B cell (primary cell): ENCODE measurements around the gene FILIP1. TPM values are rescaled to one million over a fixed set of nuclear protein-coding genes. Genes with fewer than 3 reads are reported as not detected.
A peak's percentile ranks its signal among the peaks of the same experiment; 100 is the strongest.

Source experiments
- ATAC-seq: fragments of 200-7000 bp; cut with Tn5 transposase; one replicate; pipeline ENCODE4 v1.10.0; 2021; ENCODE audit warnings: low read depth, mild to moderate bottlenecking, moderate number of reproducible peaks, moderate library complexity
- CTCF ChIA-PET: fragments of 350-600 bp; sonication (Branson Sonifier 250); formaldehyde crosslinking; loops from one replicate; lab custom pipeline; 2021; ENCODE audit warnings: antibody characterized with exemption, inconsistent platforms; lab: Charles Lee
- POLR2A ChIA-PET: fragments of 350-600 bp; sonication (Branson Sonifier 250); formaldehyde crosslinking; loops from one replicate; lab custom pipeline; 2021; ENCODE audit warnings: antibody characterized with exemption; lab: Charles Lee
- DNase-seq: peaks from one replicate; pipeline ENCODE4 v3.0.0; 2013
- H2AFZ ChIP-seq: 2 replicates; pipeline ENCODE4 v1.6.1; 2012; ENCODE audit warnings: mild to moderate bottlenecking, low read depth, low read length; ENCODE audit not compliant: insufficient read depth, poor library complexity, severe bottlenecking
- H3K27ac ChIP-seq, 2 donors: 1 replicate in 1 of 2; 2 replicates in 1 of 2; pipeline ENCODE4 v1.5.1; 2012 to 2013; ENCODE audit warnings: low read length in 2 of 2, mild to moderate bottlenecking in 2 of 2, moderate library complexity in 1 of 2
- H3K27me3 ChIP-seq, 4 experiments: fragments of 200-600 bp in 1 of 4; sonication (generic) in 1 of 4; replicated peaks in 1 of 4; 1 replicate in 2 of 4; 2 replicates in 2 of 4; pipeline versions ENCODE4 v1.6.1 to v1.7.0; 2013 to 2016; ENCODE audit warnings: low read length in 3 of 4, mild to moderate bottlenecking in 2 of 4, mixed read lengths in 1 of 4, moderate library complexity in 1 of 4; ENCODE audit not compliant: insufficient read depth in 4 of 4, control insufficient read depth in 3 of 4; ENCODE audit errors: control extremely low read depth in 1 of 4
- H3K36me3 ChIP-seq, 2 experiments: replicated peaks in 1 of 2; 1 replicate in 1 of 2; 2 replicates in 1 of 2; pipeline versions ENCODE4 v1.6.1 to v1.7.1; 2013; ENCODE audit warnings: low read length in 1 of 2; ENCODE audit not compliant: insufficient read depth in 2 of 2, control insufficient read depth in 1 of 2; ENCODE audit errors: control extremely low read depth in 1 of 2, extremely low read depth in 1 of 2
- H3K4me1 ChIP-seq, 2 donors: fragments of 200-600 bp in 1 of 2; sonication (generic) in 1 of 2; 1 replicate in 1 of 2; 2 replicates in 1 of 2; pipeline versions ENCODE4 v1.5.1 to v1.6.1; 2013 to 2017; ENCODE audit warnings: low read length in 2 of 2; ENCODE audit not compliant: control insufficient read depth in 2 of 2, insufficient read depth in 2 of 2
- H3K4me2 ChIP-seq: replicated peaks from 2 replicates; pipeline ENCODE3; 2012; ENCODE audit warnings: mild to moderate bottlenecking, low read depth, low read length; ENCODE audit not compliant: poor library complexity, severe bottlenecking
- H3K4me3 ChIP-seq, 5 experiments: fragments of 200-600 bp in 1 of 5; sonication (generic) in 1 of 5; 1 replicate in 3 of 5; 2 replicates in 2 of 5; pipeline versions ENCODE4 v1.5.1 to v1.7.0; 2011 to 2016; ENCODE audit warnings: low read length in 4 of 5, mild to moderate bottlenecking in 4 of 5, low read depth in 2 of 5, control low read depth in 1 of 5, moderate library complexity in 1 of 5; ENCODE audit not compliant: insufficient read depth in 1 of 5; ENCODE audit errors: control extremely low read depth in 1 of 5, extremely low read depth in 1 of 5
- H3K79me2 ChIP-seq: fragments of 200-600 bp; sonication (generic); one replicate; pipeline ENCODE4 v1.6.0; 2016; ENCODE audit warnings: low read length; ENCODE audit not compliant: control insufficient read depth, insufficient read depth
- H3K9ac ChIP-seq: fragments of 200-600 bp; sonication (generic); 2 replicates; pipeline ENCODE4 v1.6.1; 2017; ENCODE audit warnings: mild to moderate bottlenecking, low read length, moderate library complexity
- H3K9me3 ChIP-seq, 3 donors: one replicate each; pipeline versions ENCODE4 v1.6.1 to v1.7.1; 2013; ENCODE audit warnings: low read length in 2 of 3; ENCODE audit not compliant: control insufficient read depth in 2 of 3, insufficient read depth in 1 of 3; ENCODE audit errors: control extremely low read depth in 1 of 3
- H4K20me1 ChIP-seq: 2 replicates; pipeline ENCODE4 v1.6.0; 2012; ENCODE audit warnings: mild to moderate bottlenecking, low read length; ENCODE audit not compliant: insufficient read depth, control insufficient read depth, poor library complexity, severe bottlenecking
- H3K27ac Mint-ChIP-seq: one replicate; pipeline ENCODE4 v1.8.0; 2021; ENCODE audit warnings: mixed read lengths
- H3K27me3 Mint-ChIP-seq: one replicate; pipeline ENCODE4 v1.8.0; 2021; ENCODE audit warnings: mixed read lengths
- H3K4me1 Mint-ChIP-seq: one replicate; pipeline ENCODE4 v1.8.0; 2021; ENCODE audit warnings: mixed read lengths
- H3K4me3 Mint-ChIP-seq: one replicate; pipeline ENCODE4 v1.8.0; 2021; ENCODE audit warnings: mixed read lengths
- H3K9me3 Mint-ChIP-seq: one replicate; pipeline ENCODE4 v1.8.0; 2022; ENCODE audit warnings: mixed read lengths; ENCODE audit not compliant: insufficient read depth
- CTCF ChIP-seq: fragments of 200-600 bp; IDR thresholded peaks from one replicate; pipeline ENCODE4 v1.8.0; 2022; ENCODE audit warnings: antibody characterized with exemption, mild to moderate bottlenecking
- EZH2 ChIP-seq: IDR thresholded peaks from 2 replicates; pipeline ENCODE4 v1.6.1; 2012; ENCODE audit warnings: borderline replicate concordance, low read depth, mild to moderate bottlenecking, moderate library complexity, low read length; ENCODE audit not compliant: insufficient read depth, poor library complexity, severe bottlenecking
- WGBS: methylation state at CpG from one replicate; pipeline ENCODE4 v1.1.5; 2013; ENCODE audit warnings: missing lambda C conversion rate; ENCODE audit not compliant: insufficient coverage; 5-methylcytosine and 5-hydroxymethylcytosine counted together
- intact Hi-C: fragments of 100-400 bp; cut with micrococcal nuclease; formaldehyde crosslinking; loops from one replicate; pipeline ENCODE4 v1.10.0; 2022
- polyA plus RNA-seq: library from polyadenylated mRNA; depleted of rRNA; stranded (reverse); fragments of >200 nt; gene quantifications from 2 replicates; pipeline ENCODE4 v1.2.3, GENCODE V29; 2012
- total RNA-seq, 2 donors: library from RNA; stranded (reverse); fragments of 120-200 nt in 1 of 2; gene quantifications; 1 replicate in 1 of 2; 2 replicates in 1 of 2; pipeline versions ENCODE4 v1.2.3 to v1.2.4, GENCODE V29; 2013 to 2022

Gene FILIP1
- total and polyA plus RNA-seq, 2 donors (not counting 1 experiment from before 2014, with no cell fraction given): not detected

GRCh38 chr6:75349262-75349984 lies 144.2 kb downstream of the FILIP1 start:
- no peaks in the 10 kb centered on the region for H4K20me1 ChIP-seq
- H3K9me3 ChIP-seq: no peaks in the 10 kb centered on the region
- no peak for ATAC-seq
- intact Hi-C loops: no loop called here
- H3K4me2 ChIP-seq: no peak overlapping the region
- no peak for DNase-seq
- Mint-ChIP-seq H3K9me3 (no peaks in the 10 kb centered on the region), H3K27ac (no peak overlapping the region), H3K4me3 (no peak overlapping the region), H3K27me3 (peaks cover 25% of the 10 kb centered on the region), H3K4me1 (no peaks in the 10 kb centered on the region)
- peaks cover 0 to 20% (median 5%) of the 10 kb centered on the region in 4 experiments for H3K27me3 ChIP-seq
- H3K27ac ChIP-seq: no peak overlapping the region
- 7% methylated on average over 17 of the region's 24 CpGs for WGBS
- H3K79me2 ChIP-seq: no peaks in the 10 kb centered on the region
- no peak overlapping the region for H3K4me3 ChIP-seq
- no peaks in the 10 kb centered on the region for H3K4me1 ChIP-seq
- H3K36me3 ChIP-seq: no peaks in the 10 kb centered on the region
- TF ChIP-seq EZH2 (no peak), CTCF (no peak)
- no peak overlapping the region for H3K9ac ChIP-seq
- H2AFZ ChIP-seq: peak overlapping the region; percentile 26
- ChIA-PET POLR2A (no interaction called here), CTCF (no interaction called here)

- peaks cover 0 to 20% (median 5%) of the 10 kb centered on the region in 4 experiments for H3K27me3 ChIP-seq
- TF ChIP-seq EZH2 (no peak), CTCF (no peak)
- H3K9me3 ChIP-seq: no peaks in the 10 kb centered on the region
- no peaks in the 10 kb centered on the region for H3K79me2 ChIP-seq
- DNase-seq (no peak), ATAC-seq (no peak)
- no peaks in the 10 kb centered on the region for H4K20me1 ChIP-seq
- Mint-ChIP-seq H3K27ac (no peak overlapping the region), H3K4me1 (no peaks in the 10 kb centered on the region), H3K9me3 (no peaks in the 10 kb centered on the region), H3K4me3 (no peak overlapping the region), H3K27me3 (peaks cover 25% of the 10 kb centered on the region)
- no peak overlapping the region for H2AFZ ChIP-seq
- no peaks in the 10 kb centered on the region for H3K36me3 ChIP-seq
- H3K4me3 ChIP-seq: no peak overlapping the region
- no peak overlapping the region for H3K4me2 ChIP-seq
- CTCF ChIA-PET: no interaction called here
- intact Hi-C loops: no loop called here
- POLR2A ChIA-PET: no interaction called here
- no peak overlapping the region for H3K9ac ChIP-seq
- H3K27ac ChIP-seq: no peak overlapping the region
- H3K4me1 ChIP-seq: no peaks in the 10 kb centered on the region
These were observed 144.7 kb downstream of the FILIP1 start for GRCh38 chr6:75348882-75349261.
